ENCODE data around the gene GATC.
"Not testable (repeated sequence)": the region's sequence is repeated elsewhere in the genome, so short reads cannot be mapped to it uniquely, and the experiment has no call there.

The GATC gene

GRCh38 chr12:120444676-120445075, 1.6 kb upstream of the GATC start:
- Histone ChIP-seq H3K27ac (ENCODE audit: low read length) (no peak overlapping the region), H3K27me3 (ENCODE audit: insufficient read depth, low read length, poor library complexity) (no peaks in the 10 kb centered on the region), H3K9me3 (ENCODE audit: insufficient read depth, low read length, severe bottlenecking) (no peaks in the 10 kb centered on the region), H3K79me2 (ENCODE audit: insufficient read depth, low read length) (peaks cover 85% of the 10 kb centered on the region), H4K20me1 (ENCODE audit: insufficient read depth, low read length) (peaks cover 8% of the 10 kb centered on the region; the same call in 1 of the 2 replicates), H3K9ac (ENCODE audit: low read depth, low read length) (no peak overlapping the region), H3K36me3 (ENCODE audit: insufficient read depth, low read length) (peaks cover 69% of the 10 kb centered on the region), H3K4me2 (ENCODE audit: insufficient read depth, low read length) (peak overlapping the region; percentile 93), H3K4me3 (ENCODE audit: low read depth in 1 of 2, low read length in 2 of 2) (peak overlapping the region in 1 of 2 experiments; percentile 96; a peak in 1 of 4 replicates), H3K4me1 (ENCODE audit: insufficient read depth, low read length) (peaks cover 43% of the 10 kb centered on the region), H2AFZ (ENCODE audit: low read depth, low read length) (no peak overlapping the region)
- no peak for ATAC-seq (ENCODE audit: insufficient read depth, low read depth)
- TF ChIP-seq CTCF (IDR thresholded peaks at IDR 0.05; ENCODE audit: borderline replicate concordance, extremely low read depth, low read length, poor library complexity, severe bottlenecking), result no peak
- no peak for TF ChIP-seq EZH2 (IDR thresholded peaks at IDR 0.05; ENCODE audit: borderline replicate concordance, low read depth, low read length, severe bottlenecking)
- DNase-seq, result no peak

GRCh38 chr12:120446844-120447178, 567 bp downstream of the GATC start:
- peaks cover 37% of the 10 kb centered on the region for H3K4me1 ChIP-seq (ENCODE audit: insufficient read depth, low read length)
- not testable (repeated sequence) for H4K20me1 ChIP-seq (ENCODE audit: insufficient read depth, low read length); ATAC-seq (ENCODE audit: insufficient read depth, low read depth); H3K9me3 ChIP-seq (ENCODE audit: insufficient read depth, low read length, severe bottlenecking); DNase-seq; H3K27me3 ChIP-seq (ENCODE audit: insufficient read depth, low read length, poor library complexity)
- H3K9ac ChIP-seq (ENCODE audit: low read depth, low read length), result peak overlapping the region; percentile 84
- peak overlapping the region; percentile 93 for H3K4me2 ChIP-seq (ENCODE audit: insufficient read depth, low read length)
- H2AFZ ChIP-seq (ENCODE audit: low read depth, low read length), result peak overlapping the region; percentile 92
- H3K4me3 ChIP-seq (ENCODE audit: low read depth in 1 of 2, low read length in 2 of 2), result peak overlapping the region; percentile 73 to 96
- H3K79me2 ChIP-seq (ENCODE audit: insufficient read depth, low read length), result peaks cover 79% of the 10 kb centered on the region
- peak overlapping the region; percentile 73 for H3K27ac ChIP-seq (ENCODE audit: low read length)
- peaks cover 60% of the 10 kb centered on the region for H3K36me3 ChIP-seq (ENCODE audit: insufficient read depth, low read length)

GRCh38 chr12:120447992-120448391, 1.7 kb downstream of the GATC start:
- H3K4me2 ChIP-seq (ENCODE audit: insufficient read depth, low read length), result peak overlapping the region; percentile 93
- no peak overlapping the region for H3K27ac ChIP-seq (ENCODE audit: low read length)
- TF ChIP-seq EZH2 (IDR thresholded peaks at IDR 0.05; ENCODE audit: borderline replicate concordance, low read depth, low read length, severe bottlenecking), result no peak
- TF ChIP-seq CTCF (IDR thresholded peaks at IDR 0.05; ENCODE audit: borderline replicate concordance, extremely low read depth, low read length, poor library complexity, severe bottlenecking), result no peak
- peaks cover 78% of the 10 kb centered on the region for H3K79me2 ChIP-seq (ENCODE audit: insufficient read depth, low read length)
- H3K4me3 ChIP-seq (ENCODE audit: low read depth in 1 of 2, low read length in 2 of 2), result peak overlapping the region in 1 of 2 experiments; percentile 96; a peak in 1 of 4 replicates
- H3K9me3 ChIP-seq (ENCODE audit: insufficient read depth, low read length, severe bottlenecking), result no peaks in the 10 kb centered on the region
- H4K20me1 ChIP-seq (ENCODE audit: insufficient read depth, low read length), result peaks cover 6% of the 10 kb centered on the region; the same call in 1 of the 2 replicates
- H3K4me1 ChIP-seq (ENCODE audit: insufficient read depth, low read length), result peaks cover 37% of the 10 kb centered on the region
- H3K36me3 ChIP-seq (ENCODE audit: insufficient read depth, low read length), result peaks cover 58% of the 10 kb centered on the region
- H2AFZ ChIP-seq (ENCODE audit: low read depth, low read length), result no peak overlapping the region
- peak overlapping the region; percentile 84; the same call in 1 of the 2 replicates for H3K9ac ChIP-seq (ENCODE audit: low read depth, low read length)
- no peak for DNase-seq
- no peaks in the 10 kb centered on the region for H3K27me3 ChIP-seq (ENCODE audit: insufficient read depth, low read length, poor library complexity)
- ATAC-seq (ENCODE audit: insufficient read depth, low read depth), result no peak

GRCh38 chr12:120452524-120452923, 6.3 kb downstream of the GATC start:
- peaks cover 68% of the 10 kb centered on the region for H3K36me3 ChIP-seq (ENCODE audit: insufficient read depth, low read length)
- peaks cover 49% of the 10 kb centered on the region for H3K79me2 ChIP-seq (ENCODE audit: insufficient read depth, low read length)
- peaks cover 12% of the 10 kb centered on the region for H3K4me1 ChIP-seq (ENCODE audit: insufficient read depth, low read length)
- H3K9ac ChIP-seq (ENCODE audit: low read depth, low read length); H3K27ac ChIP-seq (ENCODE audit: low read length); H2AFZ ChIP-seq (ENCODE audit: low read depth, low read length); ATAC-seq (ENCODE audit: insufficient read depth, low read depth); DNase-seq; H3K27me3 ChIP-seq (ENCODE audit: insufficient read depth, low read length, poor library complexity); H3K9me3 ChIP-seq (ENCODE audit: insufficient read depth, low read length, severe bottlenecking); H3K4me3 ChIP-seq (ENCODE audit: low read depth in 1 of 2, low read length in 2 of 2); H3K4me2 ChIP-seq (ENCODE audit: insufficient read depth, low read length): not testable (repeated sequence)
- peaks cover 24% of the 10 kb centered on the region for H4K20me1 ChIP-seq (ENCODE audit: insufficient read depth, low read length)

All from DND-41 (cell line).